ENCODE measurements around the gene ATP8A2.
"Not testable (repeated sequence)": the region's sequence is repeated elsewhere in the genome, so short reads cannot be mapped to it uniquely, and the experiment has no call there.

ATP8A2 gene

GRCh38 chr13:26060357-26060756 is 688.6 kb downstream of the ATP8A2 start:
- no peak for DNase-seq

GRCh38 chr13:26061256-26061655 is 689.5 kb downstream of the ATP8A2 start:
- no peak for DNase-seq

- DNase-seq = no peak
These were observed 690.2 kb downstream of the ATP8A2 start for GRCh38 chr13:26061947-26062346.

- DNase-seq = peak in 31 of 58 donors; percentile 3 to 80 (median 26)
These were observed 691.2 kb downstream of the ATP8A2 start for GRCh38 chr13:26062853-26063444.

DNA sequence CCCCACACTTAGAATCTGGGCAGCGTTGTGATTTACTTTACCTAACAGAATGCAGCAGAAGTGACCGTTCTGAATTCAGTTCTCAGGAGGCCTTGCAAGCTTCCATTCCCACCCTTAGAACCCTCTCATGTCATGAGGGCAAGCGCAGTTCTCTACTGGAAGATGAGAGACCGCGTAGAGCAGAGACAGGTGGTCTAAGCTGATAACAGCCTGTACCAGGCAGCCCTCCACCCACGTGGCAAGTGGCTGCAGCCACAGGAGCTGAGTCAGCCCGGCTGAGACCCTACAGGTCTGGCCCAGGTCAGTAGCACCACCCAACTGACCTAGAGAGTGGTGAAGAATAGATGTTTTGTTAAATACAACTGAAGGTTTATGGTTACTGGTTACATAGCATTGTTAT is 694.7 kb downstream of the ATP8A2 start:
- not testable (repeated sequence) for DNase-seq

DNA sequence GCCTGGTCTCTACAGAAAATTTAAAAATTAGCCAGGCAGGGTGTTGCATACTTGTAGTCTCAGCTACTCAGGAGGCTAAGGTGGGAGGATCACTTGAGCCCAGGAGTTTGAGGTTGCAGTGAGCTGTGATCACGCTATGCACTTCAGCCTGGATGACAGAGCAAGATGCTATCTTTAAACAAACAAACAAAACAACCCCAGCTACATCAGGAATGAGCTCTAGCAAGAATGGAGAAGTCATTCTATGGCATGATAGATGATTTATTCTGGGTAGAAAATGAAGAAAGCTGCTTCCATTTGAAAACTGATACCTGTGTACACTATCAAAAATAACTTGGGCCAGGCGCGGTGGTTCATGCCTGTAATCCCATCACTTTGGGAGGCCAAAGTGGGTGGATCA is 695.8 kb downstream of the ATP8A2 start:
- no peak for DNase-seq

GRCh38 chr13:26068372-26068771 is 696.6 kb downstream of the ATP8A2 start:
- not testable (repeated sequence) for DNase-seq

DNA sequence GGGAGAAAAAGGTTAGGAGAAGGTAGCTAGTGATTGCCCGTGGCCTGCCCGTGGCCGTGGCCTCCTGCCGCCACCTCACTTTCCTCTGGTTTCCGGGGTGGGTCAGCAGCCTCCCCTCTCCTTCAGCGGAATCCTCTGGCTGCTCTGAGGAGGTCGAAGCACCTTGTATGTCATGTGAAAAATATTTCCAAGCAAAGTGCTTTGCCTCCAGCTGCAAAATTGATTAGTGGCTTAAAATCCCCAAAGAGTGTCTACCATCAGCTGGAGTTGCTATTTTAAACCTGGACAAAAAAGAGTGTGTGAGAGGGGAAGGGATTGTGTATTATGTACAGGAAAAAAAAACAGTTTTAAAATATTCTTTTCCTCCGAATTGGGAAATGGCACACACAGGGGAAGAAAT is 697.9 kb downstream of the ATP8A2 start:
- DNase-seq = not testable (repeated sequence)

DNA sequence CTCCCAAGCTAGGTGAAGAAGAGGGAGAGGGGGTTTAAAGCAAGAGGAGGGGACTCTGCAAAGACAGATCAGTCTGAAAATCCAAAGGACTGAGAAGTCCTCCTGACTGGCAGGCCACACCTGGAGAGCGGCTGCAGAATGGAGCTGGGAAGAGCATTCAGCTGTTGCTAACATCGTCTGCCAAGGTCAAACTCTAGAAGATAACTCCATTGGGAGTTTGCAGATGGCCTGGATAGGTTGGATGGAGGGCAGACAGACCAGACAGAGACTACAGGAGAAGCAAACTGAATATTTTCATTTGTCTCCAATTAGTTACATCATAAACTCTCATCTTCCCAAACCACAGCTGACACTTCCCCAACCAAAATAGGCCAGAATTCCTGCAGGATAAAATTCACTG is 699.9 kb downstream of the ATP8A2 start:
- DNase-seq = no peak

- not testable (repeated sequence) for DNase-seq
These were observed 700.6 kb downstream of the ATP8A2 start for GRCh38 chr13:26072335-26072734.

DNA sequence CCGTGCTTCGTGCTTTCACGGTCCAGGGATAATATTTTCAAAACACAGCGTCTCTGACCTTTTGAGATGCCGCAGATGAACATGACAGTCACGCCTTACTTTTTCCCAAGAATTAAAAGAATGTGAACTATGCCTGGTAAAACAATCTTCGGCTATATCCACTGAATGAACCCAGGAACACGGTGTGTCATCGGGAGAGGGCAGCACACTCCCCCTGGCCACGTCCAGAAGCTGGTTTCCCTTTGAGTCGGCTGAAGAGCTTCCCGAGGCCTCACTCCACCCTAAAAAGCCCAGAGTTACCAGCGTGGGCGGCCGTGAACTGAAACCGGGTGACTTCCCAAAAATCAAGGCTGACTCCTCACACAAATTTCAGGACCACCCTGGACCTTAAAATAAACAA is 702.9 kb downstream of the ATP8A2 start:
- DNase-seq = no peak

All from anterior cingulate cortex (tissue), 58 donors.